HepG2 (cell line): ENCODE measurements around the gene PSMC5. TPM values are rescaled to one million over a fixed set of nuclear protein-coding genes. Genes with fewer than 3 reads are reported as not detected.
A peak's percentile ranks its signal among the peaks of the same experiment; 100 is the strongest.

Source experiments
- ATAC-seq: fragments of 200-7000 bp; cut with Tn5 transposase; 3 replicates; pipeline ENCODE4 v1.9.1; 2020; ENCODE audit warnings: mild to moderate bottlenecking, moderate library complexity
- BruUV-seq: library from RNA; stranded (reverse); fragments of 400-500 nt; replicated peaks from 2 replicates; lab custom pipeline; 2021; lab: Mats Ljungman, UMichigan
- CTCF ChIA-PET: fragments of 300-600 bp; formaldehyde crosslinking; extraction: SDS; loops from one replicate; lab custom pipeline; 2021; ENCODE audit warnings: low total read pairs, inconsistent platforms, low intra/inter-chr PET ratio; lab: Yijun Ruan, JAX
- POLR2A ChIA-PET: fragments of 350-600 bp; sonication (Branson Sonifier 250); formaldehyde crosslinking; loops from one replicate; lab custom pipeline; 2020; ENCODE audit warnings: antibody characterized with exemption, inconsistent platforms; lab: Yijun Ruan, JAX
- DNase-seq: peaks from one replicate; pipeline ENCODE4 v3.0.0-alpha.2; 2015; ENCODE audit warnings: low spot score
- FAIRE-seq: peaks from 3 replicates; lab custom pipeline; 2011; peaks lifted over from hg19 to GRCh38; lab: Jason Lieb, UNC
- H2AFZ ChIP-seq: one replicate; pipeline ENCODE4 v1.6.1; 2011; ENCODE audit warnings: low read length, inconsistent platforms
- H3K27ac ChIP-seq: fragments of 300-600 bp; 3 replicates; pipeline ENCODE4 v1.8.0; 2011; ENCODE audit warnings: mixed run types, mild to moderate bottlenecking, mixed read lengths, low read length, inconsistent platforms; ENCODE audit not compliant: insufficient read depth; ENCODE audit errors: extremely low read length
- H3K27me3 ChIP-seq, 2 experiments: fragments of 200-600 bp in 1 of 2; 2 replicates in 1 of 2; 3 replicates in 1 of 2; pipeline versions ENCODE4 v1.6.0 to v1.8.0; 2011; ENCODE audit warnings: low read length in 2 of 2, mild to moderate bottlenecking in 2 of 2, moderate library complexity in 2 of 2, inconsistent platforms in 1 of 2; ENCODE audit not compliant: insufficient read depth in 2 of 2, control insufficient read depth in 1 of 2
- H3K36me3 ChIP-seq, 2 experiments: fragments of 200-600 bp in 1 of 2; replicated peaks in 1 of 2; 2 replicates in 1 of 2; 3 replicates in 1 of 2; pipeline versions ENCODE4 v1.5.1 to v1.8.0; 2011; ENCODE audit warnings: low read length in 2 of 2, inconsistent platforms in 1 of 2; ENCODE audit not compliant: insufficient read depth in 2 of 2, control insufficient read depth in 1 of 2
- H3K4me1 ChIP-seq: 2 replicates; pipeline ENCODE4 v1.5.1; 2012; ENCODE audit warnings: low read length, inconsistent platforms; ENCODE audit not compliant: insufficient read depth
- H3K4me2 ChIP-seq: 2 replicates; pipeline ENCODE4 v1.6.0; 2011; ENCODE audit warnings: low read depth, low read length, inconsistent platforms
- H3K4me3 ChIP-seq, 3 experiments: fragments of 200-600 bp in 1 of 3; sonication (generic), shearing (Covaris generic) in 1 of 3; replicated peaks in 1 of 3; 2 replicates each; pipeline ENCODE4 v1.5.1; 2011 to 2016; ENCODE audit warnings: low read length in 3 of 3, inconsistent platforms in 2 of 3, low read depth in 2 of 3, mild to moderate bottlenecking in 2 of 3, control low read depth in 1 of 3, mixed read lengths in 1 of 3; ENCODE audit not compliant: insufficient read depth in 1 of 3
- H3K79me2 ChIP-seq: one replicate; pipeline ENCODE4 v1.6.1; 2011; ENCODE audit warnings: low read length, inconsistent platforms; ENCODE audit not compliant: insufficient read depth
- H3K9ac ChIP-seq: 2 replicates; pipeline ENCODE4 v1.6.0; 2011; ENCODE audit warnings: mild to moderate bottlenecking, low read depth, low read length, inconsistent platforms; ENCODE audit not compliant: insufficient read depth
- H3K9me3 ChIP-seq: 2 replicates; pipeline ENCODE4 v1.5.1; 2012; ENCODE audit warnings: mild to moderate bottlenecking, low read length
- H4K20me1 ChIP-seq: 2 replicates; pipeline ENCODE4 v1.6.0; 2011; ENCODE audit warnings: inconsistent platforms, mild to moderate bottlenecking, low read length, moderate library complexity; ENCODE audit not compliant: insufficient read depth
- FOXM1 ChIP-seq: sonication (generic); formaldehyde crosslinking; IDR thresholded peaks from 2 replicates; pipeline ENCODE4 v1.5.0; 2020; ENCODE audit warnings: missing genetic modification reagents
- HNF4A ChIP-seq: sonication (generic); formaldehyde crosslinking; IDR thresholded peaks from 2 replicates; pipeline ENCODE4 v1.4.0; 2020; ENCODE audit warnings: missing genetic modification reagents
- KMT2A ChIP-seq: sonication (generic); formaldehyde crosslinking; IDR thresholded peaks from 2 replicates; pipeline ENCODE4 v1.4.0; 2020; ENCODE audit warnings: missing genetic modification reagents
- LBX2 ChIP-seq: sonication (generic); formaldehyde crosslinking; IDR thresholded peaks from 2 replicates; pipeline ENCODE4 v1.5.0; 2020; ENCODE audit warnings: missing genetic modification reagents, mild to moderate bottlenecking, borderline replicate concordance
- MXD3 ChIP-seq: IDR thresholded peaks from 2 replicates; pipeline ENCODE4 v1.6.1; 2016; ENCODE audit warnings: mild to moderate bottlenecking, missing biosample characterization, missing genetic modification reagents
- SALL1 ChIP-seq: sonication (generic); formaldehyde crosslinking; IDR thresholded peaks from 2 replicates; pipeline ENCODE4 v1.8.0; 2022; ENCODE audit warnings: mild to moderate bottlenecking, missing genetic modification reagents
- TBX2 ChIP-seq: sonication (generic); formaldehyde crosslinking; IDR thresholded peaks from 2 replicates; pipeline ENCODE4 v1.5.0; 2020; ENCODE audit warnings: missing genetic modification reagents, mild to moderate bottlenecking, borderline replicate concordance
- ZNF33A ChIP-seq: sonication (generic); formaldehyde crosslinking; IDR thresholded peaks from 2 replicates; pipeline ENCODE4 v1.5.1; 2020; ENCODE audit warnings: missing genetic modification reagents, mild to moderate bottlenecking, moderate library complexity, borderline replicate concordance
- ZNF639 ChIP-seq: conservative IDR thresholded peaks from 2 replicates; pipeline ENCODE4 v1.6.1; 2018; ENCODE audit warnings: missing genetic modification reagents
- ZNF768 ChIP-seq: sonication (generic); formaldehyde crosslinking; IDR thresholded peaks from 2 replicates; pipeline ENCODE4 v1.4.0; 2020; ENCODE audit warnings: missing genetic modification reagents
- ZNF784 ChIP-seq: sonication (generic); formaldehyde crosslinking; IDR thresholded peaks from 2 replicates; pipeline ENCODE4 v1.5.1; 2020; ENCODE audit warnings: missing genetic modification reagents, mild to moderate bottlenecking, borderline replicate concordance
- ZSCAN30 ChIP-seq: sonication (generic); formaldehyde crosslinking; IDR thresholded peaks from 2 replicates; pipeline ENCODE4 v1.5.0; 2020; ENCODE audit warnings: mild to moderate bottlenecking, missing genetic modification reagents
- whole genome bisulfite sequencing: methylation state at CpG from one replicate; pipeline ENCODE4 v1.1.6; 2017; ENCODE audit warnings: low lambda C conversion rate; 5-methylcytosine and 5-hydroxymethylcytosine counted together
- in situ Hi-C: cut with HindIII; loops from 2 replicates; pipeline ENCODE4 v1.10.0; 2017; ENCODE audit warnings: low pct_unique_long_range_greater_than_20kb; ENCODE audit not compliant: extremely low pct_ligation_motif_present
- intact Hi-C: fragments of 100-400 bp; cut with micrococcal nuclease; formaldehyde crosslinking; loops from one replicate; pipeline ENCODE4 v1.10.0; 2022; ENCODE audit not compliant: unreplicated experiment
- polyA plus RNA-seq, 8 experiments: library from polyadenylated mRNA; depleted of rRNA in 3 of 8; stranded (reverse) in 7 of 8; unstranded in 1 of 8; fragments of >200 nt; fragmentation: Illumina TruSeq in 4 of 8; extraction: Trizol in 4 of 8; gene quantifications; 2 replicates each; pipeline versions ENCODE4 v1.2.1 to v1.2.3, GENCODE V29; 2011 to 2016; ENCODE audit warnings: low read depth in 4 of 8, missing spikeins in 1 of 8, mixed read lengths in 1 of 8; ENCODE audit not compliant: insufficient read depth in 1 of 8
- total RNA-seq, 5 experiments: library from RNA; depleted of rRNA; stranded (reverse); fragments of >200 nt; fragmentation: Illumina TruSeq; extraction: Trizol; gene quantifications; 2 replicates each; pipeline ENCODE4 v1.2.3, GENCODE V29; 2016; ENCODE audit warnings: low read depth in 1 of 5
- TF ChIP-seq, protein P1 (sequence below): sonication (generic); formaldehyde crosslinking; IDR thresholded peaks from 2 replicates; pipeline ENCODE4 v1.5.0; 2020; ENCODE audit warnings: mild to moderate bottlenecking, missing genetic modification reagents, moderate library complexity
- TF ChIP-seq, protein P2 (sequence below): sonication (generic); formaldehyde crosslinking; IDR thresholded peaks from 2 replicates; pipeline ENCODE4 v1.5.0; 2020; ENCODE audit warnings: mild to moderate bottlenecking, missing genetic modification reagents, borderline replicate concordance

PSMC5 gene
- total and polyA plus RNA-seq, 2 of the 13 experiments (the other 11 are each of a cell fraction or from before 2014, with no cell fraction given) = 35.3 to 128 TPM

- TF ChIP-seq ZNF639 (CRISPR knock-in tag) = no peak
- TF ChIP-seq KMT2A (CRISPR knock-in tag) = no peak
- TF ChIP-seq, all 625 proteins: peak for 0
Measured at GRCh38 chr17:63824362-63824761, 2.9 kb upstream of the PSMC5 start (continued).

DNA sequence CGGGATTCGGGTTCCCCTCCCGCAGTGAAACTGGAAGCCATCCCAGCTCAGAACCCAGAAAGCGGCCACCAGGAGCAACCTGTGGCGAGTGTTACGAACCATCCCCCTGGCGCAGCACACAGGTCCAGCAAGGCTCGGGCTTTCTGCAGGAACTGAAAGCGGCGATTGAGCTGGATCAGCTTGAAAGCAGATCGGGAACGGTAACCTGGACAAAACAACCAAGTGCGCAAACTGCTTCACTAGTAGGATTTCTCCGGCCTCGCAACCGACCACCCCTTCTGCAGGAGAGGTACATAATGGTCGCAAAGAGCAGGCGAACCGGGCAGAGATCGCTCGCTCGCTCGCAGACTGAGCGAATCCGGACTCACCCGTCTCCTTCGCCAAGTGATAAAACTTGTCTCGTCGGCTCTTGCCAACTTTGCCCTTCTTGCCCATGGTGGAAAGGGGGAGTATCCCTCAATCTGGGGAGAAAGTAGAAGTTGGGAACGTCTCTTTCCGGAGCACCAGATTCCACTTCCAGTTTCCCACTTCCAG lies 696 bp upstream of the PSMC5 start:
- Histone ChIP-seq H3K27ac (peak overlapping the region; percentile 91), H3K9me3 (no peaks in the 10 kb centered on the region), H3K4me3 (peak overlapping the region; percentile 84 to 98 (median 95)), H3K27me3 (no peaks in the 10 kb centered on the region; a peak in 1 of 5 replicates), H3K4me2 (peak overlapping the region; percentile 81), H2AFZ (no peak overlapping the region), H3K4me1 (peaks cover 31% of the 10 kb centered on the region), H3K9ac (peak overlapping the region; percentile 86), H3K36me3 (peaks cover 40 to 68% of the 10 kb centered on the region in 2 experiments), H3K79me2 (peaks cover 45% of the 10 kb centered on the region), H4K20me1 (no peaks in the 10 kb centered on the region)
- 2% methylated on average over 24 of the region's 31 CpGs for WGBS
- DNase-seq (no peak), ATAC-seq (peak; percentile 26), FAIRE-seq (no peak)
- ChIA-PET POLR2A (interaction anchor here (1.3 to 3.5 kb wide), 5 partner anchors 8 to 52 kb away, joined by 4 to 37 read pairs (median 12); partner anchors contain the start of genes CCDC47, DDX42 and SMARCD2), CTCF (no interaction called here)
- in situ Hi-C loops (no loop called here), intact Hi-C loops (loop anchor here (1.0 to 5.0 kb wide), 4 partner anchors 15 to 86 kb away; partner anchors contain the start of genes CCDC47, DDX42 and STRADA)
- BruUV-seq = TSS peak; percentile 69
- TF ChIP-seq FOXM1 (CRISPR knock-in tag) (no peak), ZNF33A (CRISPR knock-in tag) (peak; percentile 27; the same call in 1 of the 2 replicates), ZSCAN30 (CRISPR knock-in tag) (peak; percentile 40; the same call in 1 of the 2 replicates), SALL1 (CRISPR knock-in tag) (0 out of 2 replicates have a peak, but pooled peaks have one; percentile 18), TBX2 (CRISPR knock-in tag) (peak; percentile 27), KMT2A (CRISPR knock-in tag) (peak; percentile 27; the same call in 1 of the 2 replicates), HNF4A (no peak), MXD3 (CRISPR knock-in tag) (0 out of 2 replicates have a peak, but pooled peaks have one; percentile 47), LBX2 (CRISPR knock-in tag) (no peak), ZNF784 (CRISPR knock-in tag) (no peak), ZNF768 (CRISPR knock-in tag) (peak; percentile 57; the same call in 1 of the 2 replicates)
- TF ChIP-seq, protein P1, sequence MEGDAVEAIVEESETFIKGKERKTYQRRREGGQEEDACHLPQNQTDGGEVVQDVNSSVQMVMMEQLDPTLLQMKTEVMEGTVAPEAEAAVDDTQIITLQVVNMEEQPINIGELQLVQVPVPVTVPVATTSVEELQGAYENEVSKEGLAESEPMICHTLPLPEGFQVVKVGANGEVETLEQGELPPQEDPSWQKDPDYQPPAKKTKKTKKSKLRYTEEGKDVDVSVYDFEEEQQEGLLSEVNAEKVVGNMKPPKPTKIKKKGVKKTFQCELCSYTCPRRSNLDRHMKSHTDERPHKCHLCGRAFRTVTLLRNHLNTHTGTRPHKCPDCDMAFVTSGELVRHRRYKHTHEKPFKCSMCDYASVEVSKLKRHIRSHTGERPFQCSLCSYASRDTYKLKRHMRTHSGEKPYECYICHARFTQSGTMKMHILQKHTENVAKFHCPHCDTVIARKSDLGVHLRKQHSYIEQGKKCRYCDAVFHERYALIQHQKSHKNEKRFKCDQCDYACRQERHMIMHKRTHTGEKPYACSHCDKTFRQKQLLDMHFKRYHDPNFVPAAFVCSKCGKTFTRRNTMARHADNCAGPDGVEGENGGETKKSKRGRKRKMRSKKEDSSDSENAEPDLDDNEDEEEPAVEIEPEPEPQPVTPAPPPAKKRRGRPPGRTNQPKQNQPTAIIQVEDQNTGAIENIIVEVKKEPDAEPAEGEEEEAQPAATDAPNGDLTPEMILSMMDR (CRISPR knock-in tag) = no peak
- TF ChIP-seq, protein P2, sequence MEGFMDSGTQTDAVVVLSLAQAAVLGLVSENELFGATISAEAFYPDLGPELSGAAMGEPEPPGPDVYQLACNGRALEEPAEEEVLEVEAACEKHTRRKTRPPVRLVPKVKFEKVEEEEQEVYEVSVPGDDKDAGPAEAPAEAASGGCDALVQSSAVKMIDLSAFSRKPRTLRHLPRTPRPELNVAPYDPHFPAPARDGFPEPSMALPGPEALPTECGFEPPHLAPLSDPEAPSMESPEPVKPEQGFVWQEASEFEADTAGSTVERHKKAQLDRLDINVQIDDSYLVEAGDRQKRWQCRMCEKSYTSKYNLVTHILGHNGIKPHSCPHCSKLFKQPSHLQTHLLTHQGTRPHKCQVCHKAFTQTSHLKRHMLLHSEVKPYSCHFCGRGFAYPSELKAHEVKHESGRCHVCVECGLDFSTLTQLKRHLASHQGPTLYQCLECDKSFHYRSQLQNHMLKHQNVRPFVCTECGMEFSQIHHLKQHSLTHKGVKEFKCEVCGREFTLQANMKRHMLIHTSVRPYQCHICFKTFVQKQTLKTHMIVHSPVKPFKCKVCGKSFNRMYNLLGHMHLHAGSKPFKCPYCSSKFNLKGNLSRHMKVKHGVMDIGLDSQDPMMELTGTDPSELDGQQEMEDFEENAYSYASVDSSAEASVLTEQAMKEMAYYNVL (CRISPR knock-in tag) = no peak
